K562 (cell line): Measurements from ENCODE around the gene MTF1. TPM values are rescaled to one million over a fixed set of nuclear protein-coding genes. Genes with fewer than 3 reads are reported as not detected.

Source experiments
- ARID1B ChIP-seq: fragments of 450-650 bp; IDR thresholded peaks from 2 replicates; pipeline ENCODE4 v1.6.1; 2016; ENCODE audit warnings: antibody characterized with exemption, mild to moderate bottlenecking, inconsistent platforms
- ETV5 ChIP-seq: sonication (generic); formaldehyde crosslinking; IDR thresholded peaks from 2 replicates; pipeline ENCODE4 v1.4.0; 2020; ENCODE audit warnings: low read depth, mild to moderate bottlenecking, missing genetic modification reagents
- FOXK1 ChIP-seq: sonication (generic); formaldehyde crosslinking; IDR thresholded peaks from 2 replicates; pipeline ENCODE4 v1.8.0; 2022; ENCODE audit warnings: missing genetic modification reagents, mild to moderate bottlenecking, borderline replicate concordance
- HLTF ChIP-seq: fragments of 450-650 bp; IDR thresholded peaks from 2 replicates; pipeline ENCODE4 v1.6.1; 2016
- JUN ChIP-seq, 2 experiments: sonication (generic) in 1 of 2; formaldehyde crosslinking in 1 of 2; IDR thresholded peaks; 2 replicates each; pipeline versions ENCODE4 v1.6.1 to v1.8.0; 2012 to 2022; ENCODE audit warnings: borderline replicate concordance in 2 of 2, mild to moderate bottlenecking in 2 of 2, improper control_type of control experiment in 1 of 2, low read depth in 1 of 2, low read length in 1 of 2, missing genetic modification reagents in 1 of 2
- MTA2 ChIP-seq: fragments of 450-650 bp; IDR thresholded peaks from 2 replicates; pipeline ENCODE4 v1.6.1; 2016; ENCODE audit warnings: low read depth
- MXI1 ChIP-seq: IDR thresholded peaks from 2 replicates; pipeline ENCODE4 v1.6.1; 2011; ENCODE audit warnings: low read depth, mild to moderate bottlenecking, improper control_type of control experiment, low read length
- NCOR1 ChIP-seq: fragments of 450-650 bp; IDR thresholded peaks from 2 replicates; pipeline ENCODE4 v1.6.1; 2016; ENCODE audit warnings: mild to moderate bottlenecking, moderate library complexity
- NR2F6 ChIP-seq: fragments of 450-650 bp; formaldehyde crosslinking; IDR thresholded peaks from 2 replicates; pipeline ENCODE4 v1.4.0; 2020; ENCODE audit warnings: mild to moderate bottlenecking
- RBM22 ChIP-seq: fragments of 200-400 bp; formaldehyde crosslinking; IDR thresholded peaks from 2 replicates; pipeline ENCODE4 v1.6.1; 2018; ENCODE audit warnings: low read length, low read depth; ENCODE audit not compliant: poor library complexity, severe bottlenecking
- SIN3A ChIP-seq, 2 experiments: fragments of 150-350 bp in 1 of 2; IDR thresholded peaks; 2 replicates each; pipeline ENCODE4 v1.6.1; 2011 to 2016; ENCODE audit warnings: borderline replicate concordance in 2 of 2, low read depth in 2 of 2, low read length in 2 of 2, mild to moderate bottlenecking in 2 of 2, moderate library complexity in 2 of 2; ENCODE audit not compliant: control insufficient read depth in 1 of 2
- SNRNP70 ChIP-seq: fragments of 200-400 bp; formaldehyde crosslinking; optimal IDR thresholded peaks from 2 replicates; pipeline ENCODE3; 2017; ENCODE audit warnings: low read depth, low read length
- STAT5B ChIP-seq: fragments of 250-450 bp; sonication (Bioruptor Pico); IDR thresholded peaks from 2 replicates; pipeline ENCODE4 v1.8.0; 2021; ENCODE audit warnings: mild to moderate bottlenecking, inconsistent platforms
- SUPT5H ChIP-seq: fragments of 450-650 bp; IDR thresholded peaks from 2 replicates; pipeline ENCODE4 v1.6.1; 2016
- ZNF232 ChIP-seq: sonication (generic); formaldehyde crosslinking; IDR thresholded peaks from 2 replicates; pipeline ENCODE4 v1.8.0; 2022; ENCODE audit warnings: mild to moderate bottlenecking, missing genetic modification reagents
- ZNF282 ChIP-seq: sonication (generic); formaldehyde crosslinking; IDR thresholded peaks from 2 replicates; pipeline ENCODE4 v1.8.1; 2023; ENCODE audit warnings: missing genetic modification reagents
- polyA plus RNA-seq, 8 experiments: library from polyadenylated mRNA; depleted of rRNA in 4 of 8; stranded (reverse) in 5 of 8; unstranded in 3 of 8; fragments of >200 nt; fragmentation: Nextera tagmentation in 2 of 8; fragmentation: Illumina TruSeq in 1 of 8; extraction: Ambion mirVana in 2 of 8; extraction: Trizol in 1 of 8; gene quantifications; 2 replicates each; pipeline versions ENCODE4 v1.2.1 to v1.2.3, GENCODE V29; 2011 to 2014; ENCODE audit warnings: inconsistent platforms in 1 of 8, missing spikeins in 1 of 8
- total RNA-seq, 7 experiments: library from RNA; depleted of rRNA in 6 of 7; stranded (reverse); fragments of >200 nt in 6 of 7; fragmentation: Illumina TruSeq in 2 of 7; extraction: Trizol in 2 of 7; gene quantifications; 2 replicates each; pipeline versions ENCODE4 v1.2.1 to v1.2.3, GENCODE V29; 2011 to 2021; ENCODE audit warnings: low replicate concordance in 1 of 7
- TF ChIP-seq, protein P1 (sequence below): fragments of 250-450 bp; sonication (Bioruptor Pico); IDR thresholded peaks from 2 replicates; pipeline ENCODE4 v1.8.0; 2021; ENCODE audit warnings: moderate library complexity, mild to moderate bottlenecking, inconsistent platforms
- TF ChIP-seq, protein P2 (sequence below): sonication (generic); formaldehyde crosslinking; IDR thresholded peaks from 2 replicates; pipeline ENCODE4 v1.8.0; 2023; ENCODE audit warnings: mild to moderate bottlenecking, missing genetic modification reagents
- TF ChIP-seq, protein P3 (sequence below): IDR thresholded peaks from 2 replicates; pipeline ENCODE4 v1.6.1; 2014; ENCODE audit warnings: antibody characterized with exemption
- TF ChIP-seq, protein P4 (sequence below): sonication (generic); formaldehyde crosslinking; IDR thresholded peaks from 2 replicates; pipeline ENCODE4 v1.4.0; 2020; ENCODE audit warnings: mild to moderate bottlenecking, missing genetic modification reagents

The MTF1 gene
- total and polyA plus RNA-seq, 9 of the 15 experiments (the other 6 are each of a cell fraction or from before 2014, with no cell fraction given) = 1.1 to 12.2 (median 4.3) TPM

DNA sequence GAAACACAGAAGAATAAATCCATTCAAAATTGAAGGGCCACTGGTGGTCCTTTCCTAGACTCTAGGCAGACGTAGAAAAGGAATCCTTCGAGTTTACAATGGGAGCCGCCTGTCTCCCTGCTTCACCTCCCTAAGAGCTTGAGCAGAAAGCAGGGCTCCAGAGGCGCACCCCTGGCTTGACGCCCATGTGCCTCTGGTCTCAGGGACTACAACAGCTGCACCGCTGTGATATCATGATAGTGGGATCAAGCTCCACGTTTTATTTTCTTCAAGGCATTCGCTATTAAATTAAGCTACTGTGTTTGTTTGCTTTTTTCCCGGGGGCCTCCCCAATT lies 52.2 kb downstream of the MTF1 start (continued):
- TF ChIP-seq, protein P1, sequence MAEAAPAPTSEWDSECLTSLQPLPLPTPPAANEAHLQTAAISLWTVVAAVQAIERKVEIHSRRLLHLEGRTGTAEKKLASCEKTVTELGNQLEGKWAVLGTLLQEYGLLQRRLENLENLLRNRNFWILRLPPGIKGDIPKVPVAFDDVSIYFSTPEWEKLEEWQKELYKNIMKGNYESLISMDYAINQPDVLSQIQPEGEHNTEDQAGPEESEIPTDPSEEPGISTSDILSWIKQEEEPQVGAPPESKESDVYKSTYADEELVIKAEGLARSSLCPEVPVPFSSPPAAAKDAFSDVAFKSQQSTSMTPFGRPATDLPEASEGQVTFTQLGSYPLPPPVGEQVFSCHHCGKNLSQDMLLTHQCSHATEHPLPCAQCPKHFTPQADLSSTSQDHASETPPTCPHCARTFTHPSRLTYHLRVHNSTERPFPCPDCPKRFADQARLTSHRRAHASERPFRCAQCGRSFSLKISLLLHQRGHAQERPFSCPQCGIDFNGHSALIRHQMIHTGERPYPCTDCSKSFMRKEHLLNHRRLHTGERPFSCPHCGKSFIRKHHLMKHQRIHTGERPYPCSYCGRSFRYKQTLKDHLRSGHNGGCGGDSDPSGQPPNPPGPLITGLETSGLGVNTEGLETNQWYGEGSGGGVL = no peak
- TF ChIP-seq NCOR1 = no peak
- peak in 1 of 2 experiments; percentile 67; a peak in 2 of 4 replicates for TF ChIP-seq SIN3A (IDR thresholded peaks at IDR 0.05; ENCODE audit: borderline replicate concordance in 2 of 2, control insufficient read depth in 1 of 2, low read depth in 2 of 2, low read length in 2 of 2)
- TF ChIP-seq JUN (IDR thresholded peaks at IDR 0.05; ENCODE audit: borderline replicate concordance, low read depth, low read length) = no peak
- TF ChIP-seq JUN (CRISPR knock-in tag; IDR thresholded peaks at IDR 0.05; ENCODE audit: borderline replicate concordance) = no peak
- TF ChIP-seq HLTF = no peak
- 0 out of 2 replicates have a peak, but pooled peaks have one; percentile 24 for TF ChIP-seq ETV5 (CRISPR knock-in tag)
- no peak for TF ChIP-seq SNRNP70
- no peak for TF ChIP-seq STAT5B (CRISPR knock-in tag)
- 0 out of 2 replicates have a peak, but pooled peaks have one; percentile 9 for TF ChIP-seq MXI1
- TF ChIP-seq SUPT5H = peak; percentile 14; the same call in 1 of the 2 replicates
- TF ChIP-seq, protein P2, sequence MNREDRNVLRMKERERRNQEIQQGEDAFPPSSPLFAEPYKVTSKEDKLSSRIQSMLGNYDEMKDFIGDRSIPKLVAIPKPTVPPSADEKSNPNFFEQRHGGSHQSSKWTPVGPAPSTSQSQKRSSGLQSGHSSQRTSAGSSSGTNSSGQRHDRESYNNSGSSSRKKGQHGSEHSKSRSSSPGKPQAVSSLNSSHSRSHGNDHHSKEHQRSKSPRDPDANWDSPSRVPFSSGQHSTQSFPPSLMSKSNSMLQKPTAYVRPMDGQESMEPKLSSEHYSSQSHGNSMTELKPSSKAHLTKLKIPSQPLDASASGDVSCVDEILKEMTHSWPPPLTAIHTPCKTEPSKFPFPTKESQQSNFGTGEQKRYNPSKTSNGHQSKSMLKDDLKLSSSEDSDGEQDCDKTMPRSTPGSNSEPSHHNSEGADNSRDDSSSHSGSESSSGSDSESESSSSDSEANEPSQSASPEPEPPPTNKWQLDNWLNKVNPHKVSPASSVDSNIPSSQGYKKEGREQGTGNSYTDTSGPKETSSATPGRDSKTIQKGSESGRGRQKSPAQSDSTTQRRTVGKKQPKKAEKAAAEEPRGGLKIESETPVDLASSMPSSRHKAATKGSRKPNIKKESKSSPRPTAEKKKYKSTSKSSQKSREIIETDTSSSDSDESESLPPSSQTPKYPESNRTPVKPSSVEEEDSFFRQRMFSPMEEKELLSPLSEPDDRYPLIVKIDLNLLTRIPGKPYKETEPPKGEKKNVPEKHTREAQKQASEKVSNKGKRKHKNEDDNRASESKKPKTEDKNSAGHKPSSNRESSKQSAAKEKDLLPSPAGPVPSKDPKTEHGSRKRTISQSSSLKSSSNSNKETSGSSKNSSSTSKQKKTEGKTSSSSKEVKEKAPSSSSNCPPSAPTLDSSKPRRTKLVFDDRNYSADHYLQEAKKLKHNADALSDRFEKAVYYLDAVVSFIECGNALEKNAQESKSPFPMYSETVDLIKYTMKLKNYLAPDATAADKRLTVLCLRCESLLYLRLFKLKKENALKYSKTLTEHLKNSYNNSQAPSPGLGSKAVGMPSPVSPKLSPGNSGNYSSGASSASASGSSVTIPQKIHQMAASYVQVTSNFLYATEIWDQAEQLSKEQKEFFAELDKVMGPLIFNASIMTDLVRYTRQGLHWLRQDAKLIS (CRISPR knock-in tag) = no peak
- peak; percentile 24; the same call in 1 of the 2 replicates for TF ChIP-seq ARID1B
- no peak for TF ChIP-seq RBM22
- TF ChIP-seq FOXK1 (CRISPR knock-in tag) = 0 out of 2 replicates have a peak, but pooled peaks have one; percentile 29
- TF ChIP-seq, protein P3, sequence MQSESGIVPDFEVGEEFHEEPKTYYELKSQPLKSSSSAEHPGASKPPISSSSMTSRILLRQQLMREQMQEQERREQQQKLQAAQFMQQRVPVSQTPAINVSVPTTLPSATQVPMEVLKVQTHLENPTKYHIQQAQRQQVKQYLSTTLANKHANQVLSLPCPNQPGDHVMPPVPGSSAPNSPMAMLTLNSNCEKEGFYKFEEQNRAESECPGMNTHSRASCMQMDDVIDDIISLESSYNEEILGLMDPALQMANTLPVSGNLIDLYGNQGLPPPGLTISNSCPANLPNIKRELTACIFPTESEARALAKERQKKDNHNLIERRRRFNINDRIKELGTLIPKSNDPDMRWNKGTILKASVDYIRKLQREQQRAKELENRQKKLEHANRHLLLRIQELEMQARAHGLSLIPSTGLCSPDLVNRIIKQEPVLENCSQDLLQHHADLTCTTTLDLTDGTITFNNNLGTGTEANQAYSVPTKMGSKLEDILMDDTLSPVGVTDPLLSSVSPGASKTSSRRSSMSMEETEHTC = no peak
- TF ChIP-seq ZNF232 = no peak
- no peak for TF ChIP-seq MTA2
- no peak for TF ChIP-seq ZNF282 (CRISPR knock-in tag)
- TF ChIP-seq, protein P4, sequence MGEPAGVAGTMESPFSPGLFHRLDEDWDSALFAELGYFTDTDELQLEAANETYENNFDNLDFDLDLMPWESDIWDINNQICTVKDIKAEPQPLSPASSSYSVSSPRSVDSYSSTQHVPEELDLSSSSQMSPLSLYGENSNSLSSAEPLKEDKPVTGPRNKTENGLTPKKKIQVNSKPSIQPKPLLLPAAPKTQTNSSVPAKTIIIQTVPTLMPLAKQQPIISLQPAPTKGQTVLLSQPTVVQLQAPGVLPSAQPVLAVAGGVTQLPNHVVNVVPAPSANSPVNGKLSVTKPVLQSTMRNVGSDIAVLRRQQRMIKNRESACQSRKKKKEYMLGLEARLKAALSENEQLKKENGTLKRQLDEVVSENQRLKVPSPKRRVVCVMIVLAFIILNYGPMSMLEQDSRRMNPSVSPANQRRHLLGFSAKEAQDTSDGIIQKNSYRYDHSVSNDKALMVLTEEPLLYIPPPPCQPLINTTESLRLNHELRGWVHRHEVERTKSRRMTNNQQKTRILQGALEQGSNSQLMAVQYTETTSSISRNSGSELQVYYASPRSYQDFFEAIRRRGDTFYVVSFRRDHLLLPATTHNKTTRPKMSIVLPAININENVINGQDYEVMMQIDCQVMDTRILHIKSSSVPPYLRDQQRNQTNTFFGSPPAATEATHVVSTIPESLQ (CRISPR knock-in tag) = no peak
- TF ChIP-seq NR2F6 (CRISPR knock-in tag) = no peak
